Activated CD4-positive, alpha-beta T cell treated with anti-CD3 and anti-CD28 coated beads, Interleukin-2, amount 10 ng/mL, durations not matched to agents 7 days and 5 days (primary cell): ENCODE measurements around the gene LEF1. TPM values are rescaled to one million over a fixed set of nuclear protein-coding genes. Genes with fewer than 3 reads are reported as not detected.

Source experiments
- CTCF ChIA-PET: fragments of 350-600 bp; sonication (Branson Sonifier 250); formaldehyde crosslinking; loops from one replicate; lab custom pipeline; 2021; ENCODE audit warnings: antibody characterized with exemption; lab: Charles Lee
- POLR2A ChIA-PET: fragments of 350-600 bp; sonication (Branson Sonifier 250); formaldehyde crosslinking; loops from one replicate; lab custom pipeline; 2021; ENCODE audit warnings: antibody characterized with exemption; lab: Charles Lee
- DNase-seq: peaks from one replicate; pipeline ENCODE4 v3.0.0-alpha.2; 2020
- H3K27ac Mint-ChIP-seq: one replicate; pipeline ENCODE4 v1.8.0; 2021; ENCODE audit warnings: mild to moderate bottlenecking, moderate library complexity, mixed read lengths
- H3K27me3 Mint-ChIP-seq: one replicate; pipeline ENCODE4 v1.8.0; 2021; ENCODE audit warnings: mixed read lengths
- H3K36me3 Mint-ChIP-seq: one replicate; pipeline ENCODE4 v1.8.0; 2021; ENCODE audit warnings: low read depth, mixed read lengths
- H3K4me1 Mint-ChIP-seq: one replicate; pipeline ENCODE4 v1.8.0; 2021; ENCODE audit warnings: mixed read lengths
- H3K4me3 Mint-ChIP-seq: one replicate; pipeline ENCODE4 v1.8.0; 2021; ENCODE audit warnings: mild to moderate bottlenecking, moderate library complexity, mixed read lengths
- H3K9me3 Mint-ChIP-seq: one replicate; pipeline ENCODE4 v1.8.0; 2021; ENCODE audit warnings: mixed read lengths
- total RNA-seq, 2 experiments: library from RNA; stranded (reverse); gene quantifications; one replicate each; pipeline ENCODE4 v1.2.3, GENCODE V29; 2021

LEF1 gene
- total RNA-seq, 2 experiments from 2014 or later = 386 to 498 TPM

GRCh38 chr4:108106186-108106585 lies 62.5 kb downstream of the LEF1 start:
- ChIA-PET CTCF (interaction anchor here (0.6 to 1.1 kb wide), 3 partner anchors 9 to 33 kb away, joined by 3 read pairs; no protein-coding TSS in a partner anchor), POLR2A (no interaction called here)
- peaks cover 92% of the 10 kb centered on the region for H3K4me1 Mint-ChIP-seq
- no peaks in the 10 kb centered on the region for H3K27me3 Mint-ChIP-seq
- peak overlapping the region; percentile 61 for H3K4me3 Mint-ChIP-seq
- peak overlapping the region; percentile 94 for H3K27ac Mint-ChIP-seq
- no peak for DNase-seq
- no peaks in the 10 kb centered on the region for H3K9me3 Mint-ChIP-seq
- H3K36me3 Mint-ChIP-seq = peaks cover 82% of the 10 kb centered on the region

- H3K36me3 Mint-ChIP-seq = peaks cover 76% of the 10 kb centered on the region
- H3K4me3 Mint-ChIP-seq = no peak overlapping the region
Observed at GRCh38 chr4:108103099-108103862, 65.5 kb downstream of the LEF1 start.

GRCh38 chr4:108100827-108101226 lies 67.9 kb downstream of the LEF1 start:
- DNase-seq = no peak
- H3K36me3 Mint-ChIP-seq = peaks cover 82% of the 10 kb centered on the region
- H3K4me1 Mint-ChIP-seq = peaks cover 88% of the 10 kb centered on the region
- H3K27me3 Mint-ChIP-seq = no peaks in the 10 kb centered on the region
- ChIA-PET POLR2A (interaction anchor here (1.1 kb wide), 1 partner anchor 9 kb away, joined by 8 read pairs; no protein-coding TSS in a partner anchor), CTCF (interaction anchor here (0.9 to 2.2 kb wide), 4 partner anchors 9 to 40 kb away, joined by 3 to 6 read pairs (median 5); no protein-coding TSS in a partner anchor)
- H3K9me3 Mint-ChIP-seq = no peaks in the 10 kb centered on the region
- no peak overlapping the region for H3K27ac Mint-ChIP-seq
- no peak overlapping the region for H3K4me3 Mint-ChIP-seq

More at GRCh38 chr4:108103099-108103862, 65.5 kb downstream of the LEF1 start:
- H3K27ac Mint-ChIP-seq = peak overlapping the region; percentile 42
- peaks cover 85% of the 10 kb centered on the region for H3K4me1 Mint-ChIP-seq
- no peaks in the 10 kb centered on the region for H3K9me3 Mint-ChIP-seq
- no peak for DNase-seq
- no peaks in the 10 kb centered on the region for H3K27me3 Mint-ChIP-seq
- POLR2A ChIA-PET = no interaction called here
- CTCF ChIA-PET = interaction anchor here (0.7 to 2.2 kb wide), 6 partner anchors 17 to 84 kb away, joined by 3 to 6 read pairs (median 4); no protein-coding TSS in a partner anchor

GRCh38 chr4:108099838-108100237 lies 68.9 kb downstream of the LEF1 start:
- peaks cover 91% of the 10 kb centered on the region for H3K4me1 Mint-ChIP-seq
- POLR2A ChIA-PET = no interaction called here
- no peak for DNase-seq
- no peaks in the 10 kb centered on the region for H3K27me3 Mint-ChIP-seq
- H3K9me3 Mint-ChIP-seq = no peaks in the 10 kb centered on the region
- no peak overlapping the region for H3K27ac Mint-ChIP-seq
- CTCF ChIA-PET = interaction anchor here (0.8 kb wide), 1 partner anchor 28 kb away, joined by 3 read pairs; no protein-coding TSS in a partner anchor
- no peak overlapping the region for H3K4me3 Mint-ChIP-seq
- peaks cover 87% of the 10 kb centered on the region for H3K36me3 Mint-ChIP-seq

- H3K27me3 Mint-ChIP-seq = no peaks in the 10 kb centered on the region
Observed at GRCh38 chr4:108097990-108098553, 70.7 kb downstream of the LEF1 start.

GRCh38 chr4:108094923-108095482 lies 73.7 kb downstream of the LEF1 start:
- H3K36me3 Mint-ChIP-seq = peaks cover 72% of the 10 kb centered on the region
- peak overlapping the region; percentile 63 for H3K27ac Mint-ChIP-seq
- H3K9me3 Mint-ChIP-seq = no peaks in the 10 kb centered on the region
- ChIA-PET CTCF (interaction anchor here (0.6 to 1.2 kb wide), 3 partner anchors 16 to 59 kb away, joined by 3 read pairs; no protein-coding TSS in a partner anchor), POLR2A (no interaction called here)
- H3K4me1 Mint-ChIP-seq = peaks cover 80% of the 10 kb centered on the region
- H3K27me3 Mint-ChIP-seq = no peaks in the 10 kb centered on the region
- H3K4me3 Mint-ChIP-seq = no peak overlapping the region
- DNase-seq = no peak

More at GRCh38 chr4:108097990-108098553, 70.7 kb downstream of the LEF1 start:
- no peak overlapping the region for H3K4me3 Mint-ChIP-seq
- no peak overlapping the region for H3K27ac Mint-ChIP-seq
- ChIA-PET POLR2A (no interaction called here), CTCF (interaction anchor here (1.0 to 1.8 kb wide), 3 partner anchors 16 to 633 kb away, joined by 3 to 4 read pairs (median 3); no protein-coding TSS in a partner anchor)
- no peak for DNase-seq
- H3K4me1 Mint-ChIP-seq = peaks cover 91% of the 10 kb centered on the region
- peaks cover 83% of the 10 kb centered on the region for H3K36me3 Mint-ChIP-seq
- H3K9me3 Mint-ChIP-seq = no peaks in the 10 kb centered on the region

- H3K9me3 Mint-ChIP-seq = no peaks in the 10 kb centered on the region
- ChIA-PET CTCF (interaction anchor here (0.9 to 1.2 kb wide), 4 partner anchors 13 to 34 kb away, joined by 3 read pairs; no protein-coding TSS in a partner anchor), POLR2A (interaction anchor here (0.6 kb wide), 1 partner anchor 74 kb away, joined by 3 read pairs; no protein-coding TSS in a partner anchor)
- H3K4me3 Mint-ChIP-seq = no peak overlapping the region
- no peak overlapping the region for H3K27ac Mint-ChIP-seq
- H3K4me1 Mint-ChIP-seq = peaks cover 79% of the 10 kb centered on the region
- H3K36me3 Mint-ChIP-seq = peaks cover 71% of the 10 kb centered on the region
- H3K27me3 Mint-ChIP-seq = no peaks in the 10 kb centered on the region
- no peak for DNase-seq
Observed at GRCh38 chr4:108094131-108094530, 74.6 kb downstream of the LEF1 start.

GRCh38 chr4:108092288-108092687 lies 76.4 kb downstream of the LEF1 start:
- peaks cover 73% of the 10 kb centered on the region for H3K36me3 Mint-ChIP-seq
- H3K27me3 Mint-ChIP-seq = no peaks in the 10 kb centered on the region
- H3K9me3 Mint-ChIP-seq = no peaks in the 10 kb centered on the region
- H3K4me1 Mint-ChIP-seq = peaks cover 74% of the 10 kb centered on the region
- H3K27ac Mint-ChIP-seq = peak overlapping the region; percentile 16
- CTCF ChIA-PET = interaction anchor here (0.8 kb wide), 1 partner anchor 9 kb away, joined by 3 read pairs; no protein-coding TSS in a partner anchor
- DNase-seq = no peak
- POLR2A ChIA-PET = no interaction called here
- no peak overlapping the region for H3K4me3 Mint-ChIP-seq

GRCh38 chr4:108087293-108087967 lies 81.3 kb downstream of the LEF1 start:
- Mint-ChIP-seq H3K27ac (no peak overlapping the region), H3K36me3 (peaks cover 76% of the 10 kb centered on the region), H3K27me3 (no peaks in the 10 kb centered on the region), H3K4me3 (no peak overlapping the region), H3K9me3 (no peaks in the 10 kb centered on the region), H3K4me1 (peaks cover 63% of the 10 kb centered on the region)
- ChIA-PET CTCF (interaction anchor here (0.6 kb wide), 1 partner anchor 793 kb away, joined by 3 read pairs; no protein-coding TSS in a partner anchor), POLR2A (no interaction called here)
- DNase-seq = no peak

GRCh38 chr4:108081256-108081655 lies 87.5 kb downstream of the LEF1 start:
- Mint-ChIP-seq H3K36me3 (peaks cover 75% of the 10 kb centered on the region), H3K9me3 (no peaks in the 10 kb centered on the region), H3K4me3 (peak overlapping the region; percentile 42), H3K4me1 (peaks cover 69% of the 10 kb centered on the region), H3K27me3 (no peaks in the 10 kb centered on the region), H3K27ac (peak overlapping the region; percentile 81)
- ChIA-PET CTCF (interaction anchor here (0.6 to 1.8 kb wide), 4 partner anchors 12 to 87 kb away, joined by 3 to 4 read pairs (median 4); partner anchors contain the start of gene LEF1), POLR2A (no interaction called here)
- DNase-seq = peak; percentile 35

GRCh38 chr4:108080747-108081146 lies 88.0 kb downstream of the LEF1 start:
- Mint-ChIP-seq H3K27me3 (no peaks in the 10 kb centered on the region), H3K4me1 (peaks cover 67% of the 10 kb centered on the region), H3K36me3 (peaks cover 73% of the 10 kb centered on the region), H3K4me3 (peak overlapping the region; percentile 42), H3K27ac (peak overlapping the region; percentile 81), H3K9me3 (no peaks in the 10 kb centered on the region)
- ChIA-PET POLR2A (interaction anchor here (0.6 kb wide), 1 partner anchor 45 kb away, joined by 9 read pairs; no protein-coding TSS in a partner anchor), CTCF (interaction anchor here (0.6 to 1.8 kb wide), 4 partner anchors 13 to 88 kb away, joined by 3 to 4 read pairs (median 4); partner anchors contain the start of gene LEF1)
- DNase-seq = peak; percentile 62
